NCI-H2196 (cell line): Measurements from ENCODE around the gene NPDC1.

Experiments
- DNase-seq: peaks from one replicate; lab custom pipeline; 2025; ENCODE audit not compliant: unreplicated experiment; lab: John Stamatoyannopoulos, UW

Gene NPDC1

GRCh38 chr9:137027369-137028262 is 18.4 kb downstream of the NPDC1 start, which contains the start of gene ABCA2:
ABCA2 (minus strand) TSS chr9:137028237; CDS start chr9:137028140, 97 bp downstream.
- DNase-seq = no peak

- peak; percentile 14 for DNase-seq
Measured at GRCh38 chr9:137026828-137027227, 19.1 kb downstream of the NPDC1 start.

- no peak for DNase-seq
Measured at GRCh38 chr9:137026384-137026783, 19.6 kb downstream of the NPDC1 start.

- DNase-seq = peak; percentile 95
Measured at GRCh38 chr9:137025517-137025966, 20.4 kb downstream of the NPDC1 start.

GRCh38 chr9:137023583-137023991 is 22.4 kb downstream of the NPDC1 start:
- DNase-seq = no peak

- no peak for DNase-seq
Measured at GRCh38 chr9:137023157-137023556, 22.8 kb downstream of the NPDC1 start.

GRCh38 chr9:137022662-137023008 is 23.3 kb downstream of the NPDC1 start:
- no peak for DNase-seq

GRCh38 chr9:137021979-137022661 is 23.9 kb downstream of the NPDC1 start:
- DNase-seq = peak; percentile 97

GRCh38 chr9:137021568-137021978 is 24.4 kb downstream of the NPDC1 start:
- no peak for DNase-seq

GRCh38 chr9:137020771-137021567 is 25.0 kb downstream of the NPDC1 start:
- no peak for DNase-seq

- no peak for DNase-seq
Measured at GRCh38 chr9:137019891-137020683, 25.9 kb downstream of the NPDC1 start.

- DNase-seq = no peak
Measured at GRCh38 chr9:137018761-137019559, 27.0 kb downstream of the NPDC1 start.

- no peak for DNase-seq
Measured at GRCh38 chr9:137017791-137018497, 28.0 kb downstream of the NPDC1 start.

GRCh38 chr9:137017071-137017470 is 28.9 kb downstream of the NPDC1 start:
- DNase-seq = no peak

GRCh38 chr9:137016436-137016835 is 29.5 kb downstream of the NPDC1 start:
- DNase-seq = no peak

- DNase-seq = no peak
Measured at GRCh38 chr9:137015976-137016375, 30.0 kb downstream of the NPDC1 start.

GRCh38 chr9:137015540-137015930 is 30.4 kb downstream of the NPDC1 start:
- DNase-seq = no peak

- no peak for DNase-seq
Measured at GRCh38 chr9:137014776-137015539, 31.0 kb downstream of the NPDC1 start.
